Neural progenitor cell (in vitro differentiated cells): ENCODE measurements around the gene NINJ2. TPM values are rescaled to one million over a fixed set of nuclear protein-coding genes. Genes with fewer than 3 reads are reported as not detected.

Experiments
- DNase-seq: peaks from one replicate; pipeline ENCODE4 v3.0.0-alpha.2; 2016; ENCODE audit warnings: low spot score
- H2AFZ ChIP-seq: fragments of 200-600 bp; sonication (generic); replicated peaks from 2 replicates; pipeline ENCODE4 v1.6.1; 2016; ENCODE audit warnings: antibody characterized with exemption
- H3F3A ChIP-seq: fragments of 200-600 bp; sonication (generic); 2 replicates; pipeline ENCODE4 v1.6.1; 2016; ENCODE audit warnings: antibody characterized with exemption, low read depth
- H3K27ac ChIP-seq: fragments of 200-600 bp; sonication (generic); 2 replicates; pipeline ENCODE4 v1.5.1; 2016; ENCODE audit warnings: mild to moderate bottlenecking
- H3K27me3 ChIP-seq: fragments of 200-600 bp; sonication (generic); 2 replicates; pipeline ENCODE4 v1.6.1; 2016; ENCODE audit warnings: mild to moderate bottlenecking, moderate library complexity
- H3K36me3 ChIP-seq: fragments of 200-600 bp; sonication (generic); 2 replicates; pipeline ENCODE4 v1.5.1; 2016
- H3K4me1 ChIP-seq: fragments of 200-600 bp; sonication (generic); 2 replicates; pipeline ENCODE4 v1.6.1; 2016; ENCODE audit warnings: mixed run types
- H3K4me2 ChIP-seq: fragments of 200-600 bp; sonication (generic); 2 replicates; pipeline ENCODE4 v1.6.1; 2016
- H3K4me3 ChIP-seq: fragments of 200-600 bp; sonication (generic); 2 replicates; pipeline ENCODE4 v1.5.1; 2016
- H3K79me2 ChIP-seq: fragments of 200-600 bp; sonication (generic); 2 replicates; pipeline ENCODE4 v1.6.1; 2016; ENCODE audit warnings: low read depth
- H3K9ac ChIP-seq: fragments of 200-600 bp; sonication (generic); 2 replicates; pipeline ENCODE4 v1.6.1; 2016
- H3K9me3 ChIP-seq: fragments of 200-600 bp; sonication (generic); 2 replicates; pipeline ENCODE4 v1.5.1; 2016; ENCODE audit warnings: low read depth
- H4K20me1 ChIP-seq: fragments of 200-600 bp; sonication (generic); 2 replicates; pipeline ENCODE4 v1.6.1; 2016; ENCODE audit warnings: low read depth
- H3K27ac Mint-ChIP-seq: 3 replicates; pipeline ENCODE4 v1.8.0; 2021; ENCODE audit warnings: mixed read lengths
- H3K27me3 Mint-ChIP-seq: 2 replicates; pipeline ENCODE4 v1.8.0; 2022; ENCODE audit warnings: low read depth, mild to moderate bottlenecking, inconsistent platforms, moderate library complexity, mixed read lengths; ENCODE audit not compliant: insufficient read depth
- H3K36me3 Mint-ChIP-seq: 3 replicates; pipeline ENCODE4 v1.8.0; 2021; ENCODE audit warnings: mixed read lengths
- H3K4me1 Mint-ChIP-seq: 3 replicates; pipeline ENCODE4 v1.8.0; 2021; ENCODE audit warnings: mixed read lengths
- H3K4me3 Mint-ChIP-seq: 3 replicates; pipeline ENCODE4 v1.8.0; 2021; ENCODE audit warnings: mild to moderate bottlenecking, moderate library complexity, mixed read lengths
- H3K9me3 Mint-ChIP-seq: 3 replicates; pipeline ENCODE4 v1.8.0; 2020; ENCODE audit warnings: mixed read lengths
- EZH2 ChIP-seq: fragments of 200-600 bp; sonication (generic); IDR thresholded peaks from 2 replicates; pipeline ENCODE4 v1.6.1; 2017; ENCODE audit warnings: antibody characterized with exemption, mild to moderate bottlenecking, moderate library complexity
- EZH2phosphoT487 ChIP-seq: fragments of 200-600 bp; sonication (generic); IDR thresholded peaks from 2 replicates; pipeline ENCODE4 v1.6.1; 2017; ENCODE audit warnings: antibody characterized with exemption
- total RNA-seq: library from RNA; depleted of rRNA; stranded (reverse); fragments of >200 nt; gene quantifications from 2 replicates; pipeline ENCODE4 v1.2.3, GENCODE V29; 2015; ENCODE audit warnings: low replicate concordance
- TF ChIP-seq, protein P1 (sequence below): fragments of 200-600 bp; sonication (generic); IDR thresholded peaks from 2 replicates; pipeline ENCODE4 v1.5.1; 2017; ENCODE audit warnings: antibody characterized with exemption, mild to moderate bottlenecking

Gene NINJ2
- total RNA-seq, 1 donor from 2014 or later = not detected

DNA sequence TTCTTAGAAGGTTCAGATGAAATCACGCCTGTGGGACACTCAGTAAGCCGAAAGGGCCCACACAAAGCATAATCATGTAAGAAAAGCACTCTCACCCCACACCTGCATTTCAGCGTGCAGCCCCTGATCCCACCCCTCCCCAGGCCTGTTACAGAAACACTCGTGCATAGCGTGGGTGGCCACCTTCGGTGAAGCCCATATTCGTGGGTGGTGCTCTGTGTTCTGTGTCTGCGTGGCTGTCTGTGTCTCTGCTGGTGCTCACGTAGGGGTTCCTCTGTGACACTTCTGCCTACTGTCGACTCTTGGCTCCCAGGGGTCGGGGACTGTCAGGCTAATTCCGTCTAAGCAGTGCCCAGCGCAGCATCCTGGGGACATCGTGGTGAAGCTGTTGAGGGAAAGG, 129.5 kb downstream of the NINJ2 start:
- Histone ChIP-seq H3K27me3 (no peaks in the 10 kb centered on the region), H3K4me2 (no peak overlapping the region), H2AFZ (no peak overlapping the region), H3K4me1 (peaks cover 6% of the 10 kb centered on the region), H3K4me3 (no peak overlapping the region), H3K27ac (no peak overlapping the region), H3K9me3 (no peaks in the 10 kb centered on the region), H3K79me2 (no peaks in the 10 kb centered on the region), H3K9ac (no peak overlapping the region), H3F3A (no peaks in the 10 kb centered on the region), H3K36me3 (no peaks in the 10 kb centered on the region), H4K20me1 (no peaks in the 10 kb centered on the region)
- TF ChIP-seq EZH2phosphoT487 (no peak), EZH2 (no peak)
- TF ChIP-seq, protein P1, sequence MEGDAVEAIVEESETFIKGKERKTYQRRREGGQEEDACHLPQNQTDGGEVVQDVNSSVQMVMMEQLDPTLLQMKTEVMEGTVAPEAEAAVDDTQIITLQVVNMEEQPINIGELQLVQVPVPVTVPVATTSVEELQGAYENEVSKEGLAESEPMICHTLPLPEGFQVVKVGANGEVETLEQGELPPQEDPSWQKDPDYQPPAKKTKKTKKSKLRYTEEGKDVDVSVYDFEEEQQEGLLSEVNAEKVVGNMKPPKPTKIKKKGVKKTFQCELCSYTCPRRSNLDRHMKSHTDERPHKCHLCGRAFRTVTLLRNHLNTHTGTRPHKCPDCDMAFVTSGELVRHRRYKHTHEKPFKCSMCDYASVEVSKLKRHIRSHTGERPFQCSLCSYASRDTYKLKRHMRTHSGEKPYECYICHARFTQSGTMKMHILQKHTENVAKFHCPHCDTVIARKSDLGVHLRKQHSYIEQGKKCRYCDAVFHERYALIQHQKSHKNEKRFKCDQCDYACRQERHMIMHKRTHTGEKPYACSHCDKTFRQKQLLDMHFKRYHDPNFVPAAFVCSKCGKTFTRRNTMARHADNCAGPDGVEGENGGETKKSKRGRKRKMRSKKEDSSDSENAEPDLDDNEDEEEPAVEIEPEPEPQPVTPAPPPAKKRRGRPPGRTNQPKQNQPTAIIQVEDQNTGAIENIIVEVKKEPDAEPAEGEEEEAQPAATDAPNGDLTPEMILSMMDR = no peak
- Mint-ChIP-seq H3K9me3 (peaks cover 18% of the 10 kb centered on the region), H3K36me3 (no peaks in the 10 kb centered on the region), H3K27me3 (peaks cover 7% of the 10 kb centered on the region), H3K27ac (peak overlapping the region; percentile 42), H3K4me1 (peaks cover 6% of the 10 kb centered on the region), H3K4me3 (no peak overlapping the region)
- no peak for DNase-seq

DNA sequence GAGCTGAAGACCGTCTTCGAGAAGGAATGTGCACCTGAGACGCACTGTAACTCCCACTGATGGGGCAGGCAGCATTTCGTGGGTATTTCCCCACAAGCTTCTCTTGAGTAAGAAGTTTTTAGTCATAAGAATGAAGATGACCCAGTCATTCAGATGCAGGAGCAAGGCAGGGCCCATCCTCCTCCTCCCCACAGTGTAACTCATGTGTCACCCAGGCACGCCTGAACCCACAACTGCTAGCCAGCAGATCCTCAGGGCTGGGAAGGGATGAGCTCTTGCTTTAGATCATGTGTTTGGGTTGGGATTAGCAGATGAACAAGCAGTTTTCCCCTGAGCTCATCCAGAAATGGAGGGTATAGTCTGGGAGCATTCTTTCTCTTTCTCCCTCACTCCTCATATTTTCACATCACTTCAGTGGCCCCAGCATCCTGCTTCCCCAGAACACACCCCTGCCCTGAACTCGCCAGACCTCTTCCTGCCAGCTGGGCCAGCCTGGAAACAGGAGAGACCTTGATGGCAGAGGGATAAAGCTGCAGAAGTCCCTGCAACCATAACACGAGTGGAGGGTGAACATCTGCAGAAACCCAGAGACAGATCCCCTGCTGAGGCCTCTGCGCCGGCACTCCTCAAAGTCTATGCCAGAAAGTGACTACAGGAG, 130.2 kb downstream of the NINJ2 start:
- no peak overlapping the region for H2AFZ ChIP-seq
- H3K27ac Mint-ChIP-seq = no peak overlapping the region
- H3K4me1 ChIP-seq = peaks cover 6% of the 10 kb centered on the region
- H3K79me2 ChIP-seq = no peaks in the 10 kb centered on the region
- H3K36me3 ChIP-seq = no peaks in the 10 kb centered on the region
- TF ChIP-seq EZH2phosphoT487 (no peak), EZH2 (no peak)
- TF ChIP-seq, protein P1 = no peak
- H3F3A ChIP-seq = no peaks in the 10 kb centered on the region
- no peak overlapping the region for H3K27ac ChIP-seq
- no peaks in the 10 kb centered on the region for H3K27me3 ChIP-seq
- H3K36me3 Mint-ChIP-seq = no peaks in the 10 kb centered on the region
- H3K27me3 Mint-ChIP-seq = peaks cover 7% of the 10 kb centered on the region
- H3K4me3 Mint-ChIP-seq = no peak overlapping the region
- peaks cover 18% of the 10 kb centered on the region for H3K9me3 Mint-ChIP-seq
- no peak overlapping the region for H3K4me3 ChIP-seq
- H4K20me1 ChIP-seq = no peaks in the 10 kb centered on the region
- H3K9ac ChIP-seq = no peak overlapping the region
- peaks cover 6% of the 10 kb centered on the region for H3K4me1 Mint-ChIP-seq
- H3K9me3 ChIP-seq = no peaks in the 10 kb centered on the region
- DNase-seq = no peak
- H3K4me2 ChIP-seq = no peak overlapping the region

DNA sequence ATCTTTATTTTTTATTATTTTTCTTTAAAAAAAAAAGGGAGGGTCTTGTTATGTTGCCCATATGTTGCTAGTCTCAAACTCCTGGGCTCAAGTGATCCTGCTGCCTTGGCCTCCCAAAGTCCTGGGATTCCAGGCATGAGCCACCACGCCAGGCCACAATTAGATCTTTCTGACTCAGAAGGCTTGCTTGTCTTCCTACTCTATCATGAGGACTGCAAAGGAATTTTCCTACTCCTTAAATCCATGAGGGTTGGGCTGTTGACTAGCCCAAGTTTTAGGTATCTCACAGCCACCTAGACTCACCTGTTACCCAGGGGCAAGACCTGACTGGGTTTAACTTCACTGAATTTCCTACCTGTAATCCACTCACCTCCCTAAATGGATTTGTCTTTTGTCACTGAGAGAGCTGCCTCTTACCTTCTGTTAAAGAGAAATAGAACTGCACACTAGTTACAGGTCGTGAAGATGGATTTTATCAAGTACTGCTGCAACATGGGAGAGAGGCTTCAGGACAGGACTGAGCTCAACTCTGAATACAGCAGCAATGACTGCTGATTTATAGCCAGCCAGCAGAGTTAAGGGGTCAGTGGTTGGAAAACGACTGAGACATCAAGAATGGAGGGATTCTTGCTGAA, 131.2 kb downstream of the NINJ2 start:
- H3K4me3 Mint-ChIP-seq = no peak overlapping the region
- no peaks in the 10 kb centered on the region for H3K36me3 Mint-ChIP-seq
- TF ChIP-seq, protein P1 = no peak
- no peak for TF ChIP-seq EZH2
- TF ChIP-seq EZH2phosphoT487 = no peak
- H4K20me1 ChIP-seq = no peaks in the 10 kb centered on the region
- peaks cover 18% of the 10 kb centered on the region for H3K9me3 Mint-ChIP-seq
- H3K27me3 ChIP-seq = no peaks in the 10 kb centered on the region
- H3K4me1 ChIP-seq = peaks cover 6% of the 10 kb centered on the region
- no peaks in the 10 kb centered on the region for H3K79me2 ChIP-seq
- H3F3A ChIP-seq = no peaks in the 10 kb centered on the region
- H3K4me3 ChIP-seq = no peak overlapping the region
- peaks cover 6% of the 10 kb centered on the region for H3K4me1 Mint-ChIP-seq
- no peaks in the 10 kb centered on the region for H3K9me3 ChIP-seq
- no peak overlapping the region for H3K27ac Mint-ChIP-seq
- H3K36me3 ChIP-seq = no peaks in the 10 kb centered on the region
- H3K27me3 Mint-ChIP-seq = peaks cover 7% of the 10 kb centered on the region
- no peak overlapping the region for H3K27ac ChIP-seq
- no peak overlapping the region for H2AFZ ChIP-seq
- no peak overlapping the region for H3K9ac ChIP-seq
- no peak for DNase-seq
- H3K4me2 ChIP-seq = no peak overlapping the region
